ENCODE data around the gene TTC23.
"Not testable (repeated sequence)": the region's sequence is repeated elsewhere in the genome, so short reads cannot be mapped to it uniquely, and the experiment has no call there.

The TTC23 gene

GRCh38 chr15:99118258-99118632 lies 131.1 kb downstream of the TTC23 start:
- DNase-seq = no peak

- no peak for DNase-seq
Observed at GRCh38 chr15:99117563-99118257, 131.7 kb downstream of the TTC23 start.

GRCh38 chr15:99117111-99117510 lies 132.3 kb downstream of the TTC23 start:
- no peak for DNase-seq

- no peak for DNase-seq
Observed at GRCh38 chr15:99115300-99116215, 133.8 kb downstream of the TTC23 start.

GRCh38 chr15:99114511-99115299 lies 134.7 kb downstream of the TTC23 start:
- no peak for DNase-seq

GRCh38 chr15:99113547-99114271 lies 135.7 kb downstream of the TTC23 start:
- DNase-seq = no peak

- DNase-seq = not testable (repeated sequence)
Observed at GRCh38 chr15:99111641-99112040, 137.7 kb downstream of the TTC23 start.

- no peak for DNase-seq
Observed at GRCh38 chr15:99110581-99111320, 138.6 kb downstream of the TTC23 start.

- no peak for DNase-seq
Observed at GRCh38 chr15:99110093-99110492, 139.3 kb downstream of the TTC23 start.

- no peak for DNase-seq
Observed at GRCh38 chr15:99109555-99110021, 139.8 kb downstream of the TTC23 start.

- no peak for DNase-seq
Observed at GRCh38 chr15:99108993-99109392, 140.4 kb downstream of the TTC23 start.

GRCh38 chr15:99106417-99107220 lies 142.8 kb downstream of the TTC23 start:
- DNase-seq = no peak

GRCh38 chr15:99105514-99106341 lies 143.7 kb downstream of the TTC23 start:
- peak; percentile 2 for DNase-seq

- peak; percentile 2 for DNase-seq
Observed at GRCh38 chr15:99104788-99105513, 144.4 kb downstream of the TTC23 start, which contains the start of gene SYNM. Gene SYNM, plus strand, starts transcription at chr15:99105080. Its CDS starts 120 bp downstream, at chr15:99105200.

- DNase-seq = no peak
Observed at GRCh38 chr15:99103279-99103678, 146.1 kb downstream of the TTC23 start.

- DNase-seq = no peak
Observed at GRCh38 chr15:99102332-99103235, 146.8 kb downstream of the TTC23 start.

- DNase-seq = no peak
Observed at GRCh38 chr15:99101501-99101900, 147.9 kb downstream of the TTC23 start.
